Measurements from ENCODE around the gene TAF10.

TAF10 gene

DNA sequence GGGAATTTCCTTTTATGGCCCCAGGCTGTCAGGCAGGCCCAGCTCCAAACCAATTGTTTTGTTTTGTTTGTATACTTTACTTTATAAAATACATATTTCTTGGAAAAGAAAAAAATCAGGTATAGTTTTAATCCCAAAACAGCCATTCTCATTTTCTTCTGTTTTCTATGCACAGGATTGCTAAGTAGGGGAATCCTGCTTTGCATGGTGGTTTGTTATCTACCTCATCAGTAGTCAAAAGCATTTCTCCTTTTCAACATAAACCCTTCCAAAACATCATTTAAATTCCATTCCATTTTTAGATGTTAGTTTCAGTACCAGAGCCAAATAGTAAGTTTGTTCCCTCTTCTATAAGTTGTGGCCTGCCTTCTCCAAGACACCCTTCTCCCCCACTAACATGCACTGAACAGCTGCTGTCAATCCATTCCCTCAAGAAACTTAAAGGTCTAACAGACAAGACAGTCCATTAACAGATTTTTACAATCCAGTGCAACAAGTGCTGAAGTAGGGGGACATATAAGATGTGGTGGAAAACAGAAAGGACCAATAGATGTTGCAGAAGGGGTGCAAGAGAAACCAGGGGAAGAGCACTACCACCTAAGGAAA, 4.7 kb downstream of the TAF10 start:
- DNase-seq, result no peak

- DNase-seq, result no peak
Measured at GRCh38 chr11:6606471-6607189, 5.4 kb downstream of the TAF10 start.

DNA sequence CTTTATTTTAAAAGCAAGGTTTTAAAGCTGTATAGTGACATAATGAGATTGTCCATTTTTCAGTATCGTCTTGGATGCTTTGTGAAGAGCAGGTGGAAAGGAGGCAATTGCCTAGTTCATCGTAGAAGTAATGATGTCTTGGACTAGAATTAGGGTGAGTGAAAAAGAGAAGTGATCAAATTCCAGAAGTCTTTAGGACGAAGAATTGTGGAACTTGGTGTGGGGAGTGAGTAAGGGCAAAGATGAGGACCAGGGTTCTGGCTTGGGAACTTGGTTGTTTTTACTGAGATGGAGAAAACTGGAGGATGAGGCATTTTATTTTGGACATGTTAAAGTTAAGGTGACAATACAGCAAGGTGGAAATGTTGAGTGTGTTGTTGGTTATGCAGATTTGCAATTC, 7.2 kb downstream of the TAF10 start:
- DNase-seq, result no peak

GRCh38 chr11:6604081-6604626, 7.9 kb downstream of the TAF10 start:
- peak; percentile 34 for DNase-seq

GRCh38 chr11:6603287-6604080, 8.5 kb downstream of the TAF10 start, which contains the start of the genes ILK and RRP8:
Gene ILK (plus strand): TSS chr11:6603774. CDS start chr11:6604272, 498 bp downstream.
Gene RRP8 (minus strand): TSS chr11:6603616. CDS start chr11:6603502, 114 bp downstream.
- peak; percentile 70 for DNase-seq

DNA sequence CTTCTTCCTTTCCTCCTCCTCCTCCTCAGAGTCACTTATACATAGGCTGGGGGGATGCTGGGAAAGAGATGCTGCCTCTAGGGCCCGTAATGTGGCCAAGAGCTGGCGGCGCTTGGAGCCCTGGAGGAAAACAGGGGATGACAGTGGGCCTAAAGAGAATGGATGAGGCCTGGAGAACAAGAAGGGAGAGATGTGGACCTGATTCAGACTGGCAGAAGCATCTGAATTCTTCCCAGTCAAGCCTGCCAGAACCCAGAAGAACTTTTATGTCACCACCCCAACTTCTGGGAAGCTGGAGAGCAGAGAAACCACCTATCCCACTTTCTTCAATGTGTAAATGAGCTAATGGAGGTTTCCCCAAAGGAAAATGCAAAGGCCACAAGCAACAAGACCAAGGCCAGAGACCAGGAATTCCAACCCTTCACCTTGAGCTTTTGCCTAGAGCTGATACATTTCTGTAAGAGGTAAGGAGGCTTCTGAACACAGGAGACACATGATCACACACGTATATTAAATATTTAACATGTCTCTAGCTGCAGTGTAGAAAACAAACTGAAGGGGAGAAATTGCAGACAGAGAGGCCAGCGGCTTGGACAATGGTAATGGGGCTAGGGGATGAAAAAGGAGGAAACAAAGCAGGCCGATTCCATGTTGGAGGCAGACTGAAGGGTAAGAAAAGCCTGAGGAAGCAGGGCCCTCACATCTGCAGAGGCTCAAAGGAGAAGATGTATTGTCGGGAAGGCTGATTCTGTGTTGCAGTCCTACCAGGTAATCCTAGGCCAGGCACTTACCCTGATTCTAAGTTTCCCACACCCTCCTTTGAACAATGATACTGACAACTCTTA, 9.7 kb downstream of the TAF10 start:
- DNase-seq, result no peak

GRCh38 chr11:6601041-6601461, 11.0 kb downstream of the TAF10 start:
- no peak for DNase-seq

GRCh38 chr11:6599881-6600390, 12.1 kb downstream of the TAF10 start:
- no peak for DNase-seq

DNA sequence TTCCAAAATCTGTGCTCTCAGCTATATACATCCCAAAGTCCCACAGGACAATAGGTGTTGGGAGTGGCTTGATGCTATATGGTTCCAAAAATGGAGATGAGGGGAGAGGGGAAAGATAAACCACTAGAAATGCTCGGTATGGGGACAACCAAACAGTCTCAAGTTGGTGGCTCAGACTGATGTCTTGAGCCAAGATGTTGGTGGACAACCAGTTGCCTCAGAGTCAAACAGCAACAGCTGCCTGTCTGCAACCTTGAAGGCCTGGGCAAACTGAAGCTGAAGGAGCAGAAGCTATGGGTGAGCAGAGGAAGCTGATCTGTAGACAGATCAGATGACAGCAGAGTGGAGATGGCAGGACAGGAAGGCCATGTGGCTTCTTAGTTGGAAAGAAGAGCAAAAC, 12.6 kb downstream of the TAF10 start:
- DNase-seq, result no peak

GRCh38 chr11:6598555-6598954, 13.5 kb downstream of the TAF10 start:
- no peak for DNase-seq

DNA sequence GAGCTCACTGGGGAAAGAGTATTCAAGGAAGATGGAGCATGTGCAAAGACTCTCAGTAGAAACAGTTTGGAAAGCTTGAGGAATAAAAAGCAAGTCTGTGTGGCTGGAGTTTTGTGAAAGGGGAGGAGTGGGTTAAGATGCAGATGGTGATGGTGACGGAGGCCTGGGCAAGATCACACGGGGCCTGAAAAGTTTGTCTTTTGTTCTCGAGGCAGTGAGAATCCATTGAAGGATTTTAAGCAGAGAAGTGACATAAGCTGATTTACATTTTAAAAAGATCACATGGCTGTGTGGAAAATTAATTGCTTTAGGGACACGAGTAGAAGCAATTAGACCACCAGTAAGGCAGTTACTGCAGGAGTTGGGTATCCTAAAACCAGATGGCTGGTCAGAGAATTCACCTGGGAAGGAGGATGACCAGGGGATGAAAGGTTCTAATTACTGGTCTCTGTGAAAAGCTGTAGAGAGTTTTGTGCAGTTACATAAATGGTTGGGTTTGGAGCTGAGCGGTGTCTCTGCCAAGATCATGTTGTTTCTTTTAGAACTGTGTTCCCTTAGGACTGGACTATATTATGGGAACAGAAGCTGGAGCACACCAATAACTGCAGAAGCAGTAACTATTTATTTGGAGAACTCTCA, 15.7 kb downstream of the TAF10 start:
- no peak for DNase-seq

GRCh38 chr11:6594142-6594768, 17.8 kb downstream of the TAF10 start:
- no peak for DNase-seq

DNA sequence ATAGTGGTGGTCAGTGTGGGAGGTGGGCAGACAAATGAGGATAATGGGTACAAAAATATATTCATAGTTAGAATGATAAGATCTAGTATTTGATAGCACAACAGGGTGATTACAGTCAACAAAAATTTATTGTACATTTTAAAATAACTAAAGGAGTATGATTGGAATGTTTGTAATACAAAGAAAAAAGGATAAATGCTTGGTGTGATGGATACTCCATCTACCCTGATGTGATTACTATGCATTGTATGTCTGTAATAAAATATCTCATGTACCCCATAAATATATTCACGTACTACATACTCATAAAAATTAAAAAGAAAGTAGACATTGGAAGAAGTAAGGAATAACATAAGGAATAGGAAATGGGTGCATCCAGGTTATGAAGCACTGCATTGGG, 24.0 kb downstream of the TAF10 start:
- DNase-seq, result no peak

DNA sequence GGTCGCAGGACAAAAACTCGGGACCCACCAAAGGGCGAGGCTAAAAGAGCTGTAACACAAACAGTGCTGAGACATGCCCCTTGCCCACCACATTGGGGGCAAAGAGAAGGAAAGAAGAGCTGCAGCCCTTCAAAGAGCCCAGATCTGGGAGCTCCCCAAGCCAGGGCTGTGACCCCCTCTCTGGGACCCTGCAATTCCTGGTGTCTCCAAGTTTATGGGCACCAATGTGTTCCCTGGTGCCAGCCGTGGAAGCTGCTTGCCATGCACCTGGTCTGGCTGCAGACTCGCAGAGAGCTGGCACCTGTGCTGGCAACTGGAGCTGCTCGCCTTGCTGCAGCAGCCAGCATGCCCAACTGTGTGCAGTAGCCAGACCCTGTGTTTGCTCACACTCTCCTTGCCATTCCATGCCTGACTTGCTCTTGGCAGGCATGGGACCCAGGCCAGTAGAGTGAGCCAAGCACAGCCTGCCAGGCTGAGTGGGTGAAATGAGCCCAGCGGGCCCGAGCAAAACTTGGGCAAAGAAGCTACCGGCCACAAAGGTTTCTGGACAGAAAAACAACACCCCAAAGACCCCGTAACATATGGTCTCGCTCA, 24.6 kb downstream of the TAF10 start:
- no peak for DNase-seq

DNA sequence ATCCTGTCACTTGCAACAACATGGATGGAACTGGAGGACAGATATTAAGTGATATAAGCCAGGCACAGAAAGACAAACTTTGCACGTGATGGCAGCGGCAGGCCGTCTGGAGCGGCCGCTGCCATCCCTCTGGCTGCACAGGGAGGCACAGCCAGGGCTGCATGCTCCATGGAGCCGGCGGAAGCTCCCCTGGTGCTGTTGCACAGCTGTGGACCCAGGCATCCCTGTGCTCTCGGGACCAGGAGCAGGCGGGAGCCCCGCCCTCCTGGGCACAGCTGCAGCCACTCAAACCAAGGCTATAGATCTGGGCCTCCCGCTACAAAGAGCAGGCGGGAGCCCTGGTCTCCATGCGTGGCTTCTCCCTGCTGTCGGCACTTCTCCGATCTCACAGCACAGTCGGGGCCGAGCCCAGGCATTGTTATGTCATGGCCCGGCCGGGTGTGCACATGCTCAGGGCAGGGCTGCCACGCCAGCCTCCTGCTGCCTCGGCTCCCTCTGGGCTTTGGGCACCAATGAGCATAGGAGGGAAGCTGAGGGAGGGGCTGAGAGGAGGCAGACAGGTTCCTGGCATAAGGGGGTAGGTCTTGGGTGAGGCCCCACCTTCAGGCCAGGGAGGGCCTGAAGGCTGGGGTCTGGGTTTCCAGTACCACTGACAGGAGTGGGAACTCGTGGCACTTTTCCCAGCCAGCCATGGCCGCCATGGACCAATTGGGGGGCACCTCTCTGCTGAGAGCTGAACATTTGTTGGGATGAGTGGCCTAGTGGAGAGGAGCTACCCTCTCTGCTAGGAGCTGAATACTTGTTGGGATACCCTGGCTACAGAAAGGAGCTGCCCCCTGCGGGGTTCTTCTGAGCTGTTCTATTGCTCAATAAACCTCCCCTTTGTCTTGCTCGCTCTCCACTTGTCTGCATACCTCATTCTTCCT, 25.3 kb downstream of the TAF10 start:
- no peak for DNase-seq

DNA sequence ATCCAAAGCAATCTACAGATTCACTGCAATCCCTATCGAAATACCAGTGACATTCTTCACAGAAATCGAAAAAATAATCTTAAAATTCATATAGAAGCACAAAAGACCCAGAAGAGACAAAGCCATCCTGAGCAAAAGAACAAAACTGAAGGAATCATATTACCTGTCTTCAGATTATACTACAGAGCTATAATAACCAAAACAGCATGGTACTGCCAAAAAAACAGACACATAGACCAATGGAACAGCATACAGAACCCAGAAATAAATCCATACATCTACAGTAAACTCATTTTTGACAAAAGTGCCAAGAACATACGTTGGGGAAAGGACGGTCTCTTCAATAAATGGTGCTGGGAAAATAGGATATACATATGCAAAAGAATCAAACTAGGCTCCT, 27.5 kb downstream of the TAF10 start:
- no peak for DNase-seq

GRCh38 chr11:6583584-6583983, 28.4 kb downstream of the TAF10 start:
- DNase-seq, result no peak

GRCh38 chr11:6579681-6580080, 32.3 kb downstream of the TAF10 start:
- DNase-seq, result no peak

DNA sequence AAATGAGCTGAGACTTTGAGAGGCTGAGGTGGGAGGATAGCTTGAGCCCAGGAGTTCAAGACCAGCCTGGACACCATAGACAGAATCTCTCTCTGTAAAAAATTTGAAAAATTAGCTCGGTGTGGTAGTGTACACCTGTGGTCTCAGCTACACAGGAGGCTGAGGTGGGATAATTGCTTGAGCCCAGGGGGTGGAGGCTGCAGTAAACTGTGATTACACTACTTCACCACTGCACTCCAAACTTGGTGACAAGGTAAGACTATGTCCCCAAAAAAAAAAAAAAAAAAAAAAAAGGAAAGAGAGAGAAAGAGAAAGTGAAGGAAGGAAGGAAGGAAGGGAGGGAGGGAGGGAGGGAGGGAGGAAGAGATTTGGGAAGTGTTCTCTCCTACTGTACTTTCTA, 33.9 kb downstream of the TAF10 start:
- no peak for DNase-seq
